ENCODE data around the gene MANBA. TPM values are rescaled to one million over a fixed set of nuclear protein-coding genes. Genes with fewer than 3 reads are reported as not detected.

The MANBA gene
- total and polyA plus RNA-seq, 2 of the 13 experiments (the other 11 are each of a cell fraction or from before 2014, with no cell fraction given) = 11.7 to 33.3 TPM

DNA sequence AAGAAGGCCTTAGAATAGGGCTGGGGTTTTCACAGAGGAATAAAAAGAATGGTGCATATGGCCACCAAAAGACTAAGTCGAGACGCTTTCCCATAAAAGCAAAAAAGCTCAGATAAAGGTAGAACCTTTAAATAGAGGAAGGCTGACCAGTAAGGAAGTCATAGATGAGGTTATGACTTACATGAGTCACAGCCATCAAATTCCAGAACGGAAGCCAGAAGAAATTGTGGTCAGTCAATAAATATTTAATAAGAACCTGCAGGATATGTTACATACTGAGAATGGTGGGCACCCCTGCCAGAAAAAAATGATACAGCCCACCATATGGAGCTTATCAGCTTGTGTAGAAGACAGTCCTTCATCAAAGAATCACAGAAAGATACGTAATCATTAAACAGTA, 120.1 kb downstream of the MANBA start (continued):
- TF ChIP-seq KLF13 (CRISPR knock-in tag; IDR thresholded peaks at IDR 0.05) (no peak), MXD4 (CRISPR knock-in tag; IDR thresholded peaks at IDR 0.05) (no peak), ZNF580 (CRISPR knock-in tag; IDR thresholded peaks at IDR 0.05; ENCODE audit: borderline replicate concordance, low read depth) (no peak), ZBTB1 (CRISPR knock-in tag; IDR thresholded peaks at IDR 0.05; ENCODE audit: borderline replicate concordance) (no peak), ISL2 (CRISPR knock-in tag; IDR thresholded peaks at IDR 0.05) (no peak), ATAD3A (CRISPR knock-in tag; IDR thresholded peaks at IDR 0.05) (no peak), SCMH1 (CRISPR knock-in tag; IDR thresholded peaks at IDR 0.05; ENCODE audit: borderline replicate concordance) (no peak), ZNF484 (CRISPR knock-in tag; IDR thresholded peaks at IDR 0.05; ENCODE audit: borderline replicate concordance, low read depth) (no peak)

GRCh38 chr4:102639598-102639997, 121.2 kb downstream of the MANBA start:
- FAIRE-seq (no peak), ATAC-seq (no peak), DNase-seq (ENCODE audit: low spot score) (no peak)
- Histone ChIP-seq H3K4me3 (replicated peaks in 1 of 3; ENCODE audit: insufficient read depth in 1 of 3, low read depth in 2 of 3, low read length in 3 of 3) (no peak overlapping the region), H3K9ac (ENCODE audit: insufficient read depth, low read depth, low read length) (no peak overlapping the region), H3K27me3 (ENCODE audit: control insufficient read depth in 1 of 2, insufficient read depth in 2 of 2, low read length in 2 of 2) (no peaks in the 10 kb centered on the region), H3K27ac (ENCODE audit: extremely low read length, insufficient read depth, low read length) (no peak overlapping the region), H2AFZ (ENCODE audit: low read length) (no peak overlapping the region), H3K36me3 (replicated peaks in 1 of 2; ENCODE audit: control insufficient read depth in 1 of 2, insufficient read depth in 2 of 2, low read length in 2 of 2) (peaks cover 3 to 18% of the 10 kb centered on the region in 2 experiments; a peak in 4 of 5 replicates), H4K20me1 (ENCODE audit: insufficient read depth, low read length) (no peaks in the 10 kb centered on the region), H3K4me1 (ENCODE audit: insufficient read depth, low read length) (no peaks in the 10 kb centered on the region), H3K9me3 (ENCODE audit: low read length) (no peaks in the 10 kb centered on the region), H3K79me2 (ENCODE audit: insufficient read depth, low read length) (no peaks in the 10 kb centered on the region), H3K4me2 (ENCODE audit: low read depth, low read length) (no peak overlapping the region)
- 96% methylated on average over 7 of the region's 7 CpGs for WGBS (ENCODE audit: low lambda C conversion rate)
- TF ChIP-seq PHF5A (CRISPR knock-in tag; IDR thresholded peaks at IDR 0.05; ENCODE audit: low read depth, unreplicated experiment) = no peak
- TF ChIP-seq FOXK2 (IDR thresholded peaks at IDR 0.05) = no peak
- TF ChIP-seq ZEB1 (IDR thresholded peaks at IDR 0.05; ENCODE audit: insufficient replicate concordance, low read depth) = no peak
- no peak for TF ChIP-seq ZFP37 (CRISPR knock-in tag; IDR thresholded peaks at IDR 0.05; ENCODE audit: borderline replicate concordance)
- TF ChIP-seq, protein P1, sequence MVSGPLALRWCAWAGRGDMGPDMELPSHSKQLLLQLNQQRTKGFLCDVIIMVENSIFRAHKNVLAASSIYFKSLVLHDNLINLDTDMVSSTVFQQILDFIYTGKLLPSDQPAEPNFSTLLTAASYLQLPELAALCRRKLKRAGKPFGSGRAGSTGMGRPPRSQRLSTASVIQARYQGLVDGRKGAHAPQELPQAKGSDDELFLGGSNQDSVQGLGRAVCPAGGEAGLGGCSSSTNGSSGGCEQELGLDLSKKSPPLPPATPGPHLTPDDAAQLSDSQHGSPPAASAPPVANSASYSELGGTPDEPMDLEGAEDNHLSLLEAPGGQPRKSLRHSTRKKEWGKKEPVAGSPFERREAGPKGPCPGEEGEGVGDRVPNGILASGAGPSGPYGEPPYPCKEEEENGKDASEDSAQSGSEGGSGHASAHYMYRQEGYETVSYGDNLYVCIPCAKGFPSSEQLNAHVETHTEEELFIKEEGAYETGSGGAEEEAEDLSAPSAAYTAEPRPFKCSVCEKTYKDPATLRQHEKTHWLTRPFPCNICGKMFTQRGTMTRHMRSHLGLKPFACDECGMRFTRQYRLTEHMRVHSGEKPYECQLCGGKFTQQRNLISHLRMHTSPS (CRISPR knock-in tag; IDR thresholded peaks at IDR 0.05; ENCODE audit: low read depth) = no peak
- TF ChIP-seq ZNF224 (CRISPR knock-in tag; IDR thresholded peaks at IDR 0.05) = no peak
- TF ChIP-seq, protein P2, sequence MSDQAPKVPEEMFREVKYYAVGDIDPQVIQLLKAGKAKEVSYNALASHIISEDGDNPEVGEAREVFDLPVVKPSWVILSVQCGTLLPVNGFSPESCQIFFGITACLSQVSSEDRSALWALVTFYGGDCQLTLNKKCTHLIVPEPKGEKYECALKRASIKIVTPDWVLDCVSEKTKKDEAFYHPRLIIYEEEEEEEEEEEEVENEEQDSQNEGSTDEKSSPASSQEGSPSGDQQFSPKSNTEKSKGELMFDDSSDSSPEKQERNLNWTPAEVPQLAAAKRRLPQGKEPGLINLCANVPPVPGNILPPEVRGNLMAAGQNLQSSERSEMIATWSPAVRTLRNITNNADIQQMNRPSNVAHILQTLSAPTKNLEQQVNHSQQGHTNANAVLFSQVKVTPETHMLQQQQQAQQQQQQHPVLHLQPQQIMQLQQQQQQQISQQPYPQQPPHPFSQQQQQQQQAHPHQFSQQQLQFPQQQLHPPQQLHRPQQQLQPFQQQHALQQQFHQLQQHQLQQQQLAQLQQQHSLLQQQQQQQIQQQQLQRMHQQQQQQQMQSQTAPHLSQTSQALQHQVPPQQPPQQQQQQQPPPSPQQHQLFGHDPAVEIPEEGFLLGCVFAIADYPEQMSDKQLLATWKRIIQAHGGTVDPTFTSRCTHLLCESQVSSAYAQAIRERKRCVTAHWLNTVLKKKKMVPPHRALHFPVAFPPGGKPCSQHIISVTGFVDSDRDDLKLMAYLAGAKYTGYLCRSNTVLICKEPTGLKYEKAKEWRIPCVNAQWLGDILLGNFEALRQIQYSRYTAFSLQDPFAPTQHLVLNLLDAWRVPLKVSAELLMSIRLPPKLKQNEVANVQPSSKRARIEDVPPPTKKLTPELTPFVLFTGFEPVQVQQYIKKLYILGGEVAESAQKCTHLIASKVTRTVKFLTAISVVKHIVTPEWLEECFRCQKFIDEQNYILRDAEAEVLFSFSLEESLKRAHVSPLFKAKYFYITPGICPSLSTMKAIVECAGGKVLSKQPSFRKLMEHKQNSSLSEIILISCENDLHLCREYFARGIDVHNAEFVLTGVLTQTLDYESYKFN (CRISPR knock-in tag; conservative IDR thresholded peaks at IDR 0.05) = no peak
- TF ChIP-seq PRDM4 (CRISPR knock-in tag; IDR thresholded peaks at IDR 0.05; ENCODE audit: borderline replicate concordance) = no peak
- no peak for TF ChIP-seq ZFP41 (CRISPR knock-in tag; IDR thresholded peaks at IDR 0.05; ENCODE audit: borderline replicate concordance)
- no TSS peak for BruUV-seq (replicated peaks)
- POLR2A ChIA-PET = no interaction called here
- intact Hi-C loops (cut with micrococcal nuclease; ENCODE audit: unreplicated experiment) = no loop called here
- CTCF ChIA-PET (ENCODE audit: low intra/inter-chr PET ratio, low total read pairs) = no interaction called here
- in situ Hi-C loops (cut with HindIII; ENCODE audit: extremely low pct_ligation_motif_present, low pct_unique_long_range_greater_than_20kb) = no loop called here
